T-helper 1 cell treated with Interleukin-12 subunit alpha and Interleukin-12 subunit beta and Interleukin-4 antibody, amounts not matched to agents 30 ng/mL and 1 ng/mL, for 36 hours (primary cell): ENCODE measurements around the gene RAB10. TPM values are rescaled to one million over a fixed set of nuclear protein-coding genes. Genes with fewer than 3 reads are reported as not detected.
"Not testable (repeated sequence)": the region's sequence is repeated elsewhere in the genome, so short reads cannot be mapped to it uniquely, and the experiment has no call there.

Source experiments
- intact Hi-C: fragments of 100-400 bp; cut with micrococcal nuclease; formaldehyde crosslinking; loops from one replicate; pipeline ENCODE4 v1.15.1; 2024
- total RNA-seq: library from RNA; stranded (reverse); gene quantifications from 2 replicates; pipeline ENCODE4 v1.2.3, GENCODE V29; 2022

RAB10 gene
- total RNA-seq, 1 donor from 2014 or later: 117 TPM

DNA sequence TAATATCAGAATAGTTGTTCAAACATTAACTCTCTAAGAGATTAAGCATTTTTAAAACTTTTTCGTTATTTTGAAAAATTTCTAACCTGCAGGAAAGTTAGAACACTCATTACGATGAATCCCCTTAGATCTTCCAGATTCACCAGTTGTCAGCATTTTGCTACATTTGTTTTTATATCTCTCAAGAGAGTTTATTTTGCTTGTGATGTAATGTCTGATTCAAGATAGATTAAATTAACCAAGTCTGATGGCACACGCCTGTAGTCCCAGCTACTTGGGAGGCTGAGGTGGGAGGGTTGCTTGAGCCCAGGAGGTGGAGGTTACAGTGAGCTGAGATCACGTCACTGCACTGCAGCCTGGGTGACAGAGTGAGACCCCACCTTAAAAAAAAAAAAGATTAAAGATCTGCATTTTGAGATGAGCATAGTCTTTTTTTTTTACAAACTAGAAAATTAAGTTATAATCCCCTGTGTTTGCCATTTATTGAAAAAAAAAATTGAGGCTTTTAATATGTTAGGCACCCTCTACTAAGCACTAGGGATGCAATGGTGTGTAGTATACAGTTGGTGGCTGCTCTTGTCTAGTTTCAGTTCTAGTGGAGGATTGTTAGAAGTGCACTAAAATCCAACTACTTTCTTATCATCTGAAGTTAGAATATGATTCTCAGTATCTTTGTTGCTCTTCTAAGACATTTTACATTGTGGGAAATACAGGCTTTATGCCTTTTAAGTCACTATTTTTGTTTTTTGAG is 20.9 kb downstream of the RAB10 start:
- intact Hi-C loops: loop anchor here (2.0 kb wide), 1 partner anchor 14 kb away; no protein-coding TSS in a partner anchor

DNA sequence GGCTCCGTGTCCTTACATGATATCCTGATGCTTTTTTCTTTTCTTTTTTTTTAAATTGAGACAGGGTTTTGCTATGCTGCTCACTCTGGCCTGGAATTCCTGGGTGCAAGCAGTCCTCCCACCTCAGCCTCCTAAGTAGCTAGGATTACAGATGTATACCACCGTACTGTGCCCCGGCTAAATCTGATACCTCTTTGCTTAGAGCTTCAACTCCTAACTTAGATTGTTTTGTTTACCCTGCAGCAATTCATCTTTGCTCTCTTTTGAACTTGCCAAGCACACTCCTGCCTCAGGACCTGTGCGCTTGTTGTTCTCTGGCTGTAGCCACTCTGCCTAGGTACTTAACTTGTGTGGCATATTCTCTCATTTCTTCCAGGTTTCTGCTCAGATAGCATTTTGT is 24.5 kb downstream of the RAB10 start:
- intact Hi-C loops: no loop called here

DNA sequence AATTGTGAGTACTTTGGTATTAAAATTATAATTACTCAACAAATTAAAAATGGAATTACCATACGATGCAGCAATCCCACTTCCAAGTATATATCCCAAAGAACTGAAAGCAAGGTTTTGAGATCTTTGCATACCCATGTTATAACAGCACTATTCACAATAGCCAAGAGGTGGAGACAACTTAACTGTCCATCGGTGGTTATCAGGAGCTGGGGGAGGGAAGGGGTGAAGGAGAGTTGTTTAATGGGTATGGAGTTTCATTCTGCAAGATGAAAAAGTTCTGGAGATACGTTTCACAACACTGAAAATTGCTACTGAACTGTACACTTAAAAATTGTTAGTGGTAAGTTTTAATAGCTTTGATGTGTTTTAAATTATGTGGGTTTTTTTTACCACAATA is 25.7 kb downstream of the RAB10 start:
- intact Hi-C loops: no loop called here

DNA sequence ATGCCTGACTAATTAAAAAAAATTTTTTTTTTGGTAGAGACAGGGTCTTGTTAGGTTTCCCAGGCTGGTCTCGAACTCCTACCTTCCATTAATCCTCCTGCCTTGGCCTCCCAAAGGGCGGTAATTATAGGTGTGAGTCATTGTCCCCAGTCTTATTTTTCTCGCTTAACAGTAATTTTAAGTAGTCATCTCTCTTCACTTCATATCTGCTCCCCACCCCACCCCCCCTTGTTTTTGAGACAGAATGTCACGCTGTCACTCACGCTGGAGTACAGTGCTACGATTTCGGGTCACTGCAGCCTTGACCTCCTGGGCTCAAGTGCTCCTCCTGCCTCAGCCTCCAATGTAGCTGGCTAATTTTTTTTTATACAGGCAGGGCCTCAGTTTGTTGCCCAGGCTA is 27.7 kb downstream of the RAB10 start:
- intact Hi-C loops: loop anchor here (10.0 kb wide), 1 partner anchor 183 kb away; the partner anchor contains the start of genes HADHA and HADHB

DNA sequence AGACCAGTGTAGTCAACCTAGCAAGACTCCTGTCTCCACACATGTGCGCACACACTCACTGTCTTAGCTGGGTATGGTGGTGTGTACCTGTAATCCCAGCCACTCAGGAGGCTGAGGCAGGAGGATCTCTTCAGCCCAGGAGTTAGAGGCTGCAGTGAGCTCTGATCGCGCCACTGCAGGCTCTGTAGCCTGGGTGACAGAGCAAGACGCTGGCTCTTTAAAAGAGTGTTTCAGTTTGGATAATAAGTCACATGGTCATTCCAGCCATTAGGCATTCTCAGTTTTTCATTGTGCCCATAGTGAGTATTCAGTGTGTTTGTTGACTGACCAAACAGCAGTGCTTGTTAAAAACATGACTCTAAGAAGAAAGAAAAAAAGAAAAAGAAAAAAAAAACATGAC is 31.0 kb downstream of the RAB10 start:
- intact Hi-C loops: loop anchor here (10.0 kb wide), 1 partner anchor 180 kb away; the partner anchor contains the start of genes HADHA and HADHB

DNA sequence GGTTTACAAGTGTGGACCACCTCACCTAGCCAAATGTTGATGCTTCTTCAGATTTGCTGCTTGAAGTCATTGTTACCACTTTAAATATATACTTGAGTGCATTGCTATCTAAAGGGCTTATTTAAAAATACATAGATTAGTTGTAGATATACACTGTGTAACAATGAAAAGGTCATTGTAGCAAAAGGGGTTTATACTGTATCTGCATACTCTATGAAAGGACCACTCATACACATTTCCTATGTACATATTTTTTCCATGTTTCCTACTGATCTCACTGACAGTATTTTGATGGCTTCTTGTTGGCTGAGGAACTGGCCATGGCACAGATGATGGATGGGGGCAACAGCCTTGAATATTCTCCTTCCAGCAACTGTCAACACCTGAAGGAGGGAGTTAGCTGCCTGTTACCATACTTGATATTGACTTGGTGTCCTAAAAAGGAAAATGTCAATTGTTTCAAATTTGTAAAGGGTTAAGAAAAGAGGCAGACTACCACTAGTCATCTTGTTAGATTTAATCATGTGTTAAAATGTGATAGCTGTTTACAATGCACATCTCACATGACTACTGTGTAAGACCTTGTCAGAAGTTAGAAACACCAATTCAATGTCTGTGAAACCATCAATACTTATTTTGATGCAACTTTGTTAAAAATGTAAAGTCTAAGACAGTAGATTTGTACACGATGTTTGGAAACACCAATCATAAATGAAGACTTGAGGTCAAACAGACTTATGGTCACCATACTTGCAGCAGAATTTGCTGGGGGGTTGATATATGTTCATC is 33.5 kb downstream of the RAB10 start:
- intact Hi-C loops: loop anchor here (10.0 kb wide), 1 partner anchor 177 kb away; the partner anchor contains the start of genes HADHA and HADHB

DNA sequence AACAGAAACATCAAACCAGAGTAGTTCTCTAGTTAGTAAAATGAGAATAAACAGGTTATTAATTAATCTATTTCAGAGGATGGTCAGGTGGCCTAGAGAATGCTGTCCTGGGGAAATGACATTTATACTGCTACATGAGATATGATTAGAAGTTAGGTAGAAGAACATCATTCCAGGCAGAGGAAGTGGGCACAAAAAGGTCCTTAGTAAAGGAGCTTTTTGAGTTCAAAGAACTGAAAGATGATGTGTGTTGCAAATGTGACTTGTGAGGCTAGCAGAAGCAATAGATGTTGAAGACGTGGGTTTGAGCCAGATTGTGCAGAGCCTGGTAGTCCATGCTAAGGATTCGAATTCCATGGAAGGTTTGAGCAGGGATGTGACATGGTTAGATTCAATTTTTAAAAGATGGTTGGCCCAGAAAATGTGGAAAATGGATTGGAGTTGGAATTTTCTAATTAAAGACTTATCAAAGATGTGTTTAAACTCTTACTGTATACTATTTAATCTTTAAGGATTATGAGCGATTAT is 34.2 kb downstream of the RAB10 start:
- intact Hi-C loops: loop anchor here (1.0 to 10.0 kb wide), 10 partner anchors 13 to 767 kb away; partner anchors contain the start of genes ADGRF3, ASXL2, HADHA and HADHB

DNA sequence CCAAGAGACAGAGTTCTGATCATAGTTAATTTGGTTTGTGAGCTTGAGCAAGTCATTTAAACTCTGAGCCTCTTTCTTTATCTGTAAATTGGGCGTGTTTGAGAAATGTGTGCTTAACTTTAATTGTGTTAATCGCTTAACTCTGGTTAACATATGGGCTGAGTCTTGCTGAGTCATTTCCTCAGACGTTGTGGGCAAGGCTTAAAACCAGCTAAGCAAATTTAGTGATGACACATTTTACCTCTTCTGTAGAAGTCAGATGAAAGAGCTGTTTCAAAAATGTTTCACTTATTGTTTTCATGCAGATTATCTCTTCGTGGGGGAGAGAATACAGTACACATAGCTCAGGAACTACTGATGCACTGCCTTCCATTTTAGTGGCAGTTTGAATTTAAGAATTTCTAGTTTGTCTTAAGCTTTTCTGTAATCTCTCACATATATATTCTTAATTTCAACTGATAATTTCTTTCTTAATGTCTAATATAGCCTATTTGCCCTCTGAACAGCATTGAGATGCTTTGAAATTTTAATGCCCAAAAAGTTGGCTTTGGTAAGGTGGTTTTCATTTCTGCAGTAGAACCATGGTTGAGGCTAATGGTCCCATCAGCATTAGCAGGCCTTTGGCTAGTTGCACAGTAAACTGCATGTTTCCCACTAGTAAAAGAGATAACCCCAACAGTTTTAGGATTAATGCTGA is 34.9 kb downstream of the RAB10 start:
- intact Hi-C loops: loop anchor here (1.0 to 10.0 kb wide), 10 partner anchors 14 to 767 kb away; partner anchors contain the start of genes ADGRF3, ASXL2, HADHA and HADHB

DNA sequence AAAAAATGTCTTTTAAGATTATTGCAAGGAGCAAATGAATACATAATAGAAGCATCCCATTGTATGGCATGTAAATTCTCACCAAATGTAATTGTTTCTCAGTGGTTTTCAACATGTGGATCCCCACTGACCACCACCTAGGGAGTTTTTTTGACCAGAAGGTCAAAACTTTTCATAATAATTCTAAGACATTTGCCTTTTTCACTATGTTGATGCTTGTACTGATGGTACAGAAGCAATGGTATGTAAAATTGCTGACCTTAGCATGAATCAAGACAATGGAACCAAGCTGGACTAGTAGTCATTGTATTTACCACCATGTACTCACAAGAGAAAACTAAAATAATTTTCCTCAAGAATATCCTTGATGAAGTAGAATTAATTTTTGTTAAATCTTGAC is 36.8 kb downstream of the RAB10 start:
- intact Hi-C loops: loop anchor here (1.0 kb wide), 1 partner anchor 9 kb away; no protein-coding TSS in a partner anchor

DNA sequence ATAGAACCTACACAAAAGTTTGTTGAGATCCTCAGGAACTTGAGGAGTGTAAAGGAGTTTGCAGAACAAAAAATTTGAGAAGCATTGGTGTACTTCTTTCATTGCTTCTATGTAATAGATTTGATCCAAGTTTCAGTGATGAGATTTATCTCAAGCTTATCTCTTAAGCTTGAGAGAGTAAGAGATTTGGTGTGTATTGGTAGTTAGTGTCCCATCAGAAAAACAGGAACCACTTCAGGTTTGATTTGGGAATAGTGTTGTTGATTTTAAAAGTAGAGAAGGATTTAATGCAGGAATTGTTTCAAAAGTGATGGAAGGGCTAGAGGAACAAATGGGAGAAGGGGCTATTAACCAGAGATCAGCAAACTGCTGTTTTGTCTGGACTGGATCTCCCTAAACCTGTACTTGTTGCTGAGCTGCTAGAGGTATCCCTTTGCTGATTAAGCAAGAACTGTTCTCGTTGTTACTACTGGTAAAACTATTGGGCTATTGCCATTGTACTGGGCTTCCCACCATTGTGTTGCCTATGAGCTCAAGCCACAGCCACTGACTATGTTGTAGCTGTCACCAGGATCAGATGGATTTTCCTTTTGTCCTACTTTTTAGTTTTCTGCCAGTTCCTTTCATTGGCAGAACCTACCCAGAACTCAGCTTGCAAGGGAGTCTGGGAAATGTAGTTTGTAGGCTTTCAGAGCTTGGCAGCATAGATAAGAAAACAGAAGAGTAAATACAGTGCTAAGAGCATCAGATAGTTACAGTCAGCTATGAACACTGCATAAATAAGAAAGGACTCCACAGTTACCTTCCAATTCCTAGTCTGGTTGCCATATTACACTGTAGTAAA is 39.3 kb downstream of the RAB10 start:
- intact Hi-C loops: no loop called here

DNA sequence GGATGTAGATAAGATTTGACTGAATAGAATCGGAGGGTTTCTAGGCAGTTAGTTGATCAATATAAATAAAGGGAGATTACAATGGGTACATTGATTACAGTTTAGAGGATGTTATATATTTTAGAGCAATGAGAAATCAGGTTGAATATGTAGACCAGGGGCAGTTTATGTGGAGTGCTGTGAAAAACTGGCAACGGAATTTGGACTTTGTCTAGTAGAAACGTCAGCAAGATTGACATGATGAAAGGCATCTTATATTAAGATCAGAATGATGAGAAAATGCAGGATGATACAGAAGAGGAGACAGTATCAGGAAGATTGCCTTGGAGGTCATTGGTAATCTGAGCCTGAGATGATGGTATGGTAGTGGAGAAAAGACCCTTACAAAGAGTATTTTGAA is 39.9 kb downstream of the RAB10 start:
- intact Hi-C loops: no loop called here

DNA sequence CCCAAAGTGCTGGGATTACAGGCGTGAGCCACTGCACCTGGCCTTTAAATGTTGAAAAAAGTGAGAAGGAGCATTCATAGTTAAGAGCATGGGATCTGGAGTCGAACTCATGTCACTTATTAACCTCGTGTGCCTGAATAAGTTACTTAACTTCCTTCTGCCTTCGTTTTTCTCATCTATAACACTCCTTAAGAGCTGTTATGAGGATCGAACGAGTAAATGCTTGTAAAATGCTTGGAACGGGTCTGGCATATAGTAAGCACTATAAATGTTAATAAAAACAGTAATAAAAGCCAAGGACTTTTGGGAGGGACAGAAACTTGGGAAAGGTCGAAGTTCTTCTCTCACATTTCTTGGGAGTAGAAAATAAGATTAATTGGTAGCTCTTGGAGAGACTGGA is 40.8 kb downstream of the RAB10 start:
- intact Hi-C loops: no loop called here

DNA sequence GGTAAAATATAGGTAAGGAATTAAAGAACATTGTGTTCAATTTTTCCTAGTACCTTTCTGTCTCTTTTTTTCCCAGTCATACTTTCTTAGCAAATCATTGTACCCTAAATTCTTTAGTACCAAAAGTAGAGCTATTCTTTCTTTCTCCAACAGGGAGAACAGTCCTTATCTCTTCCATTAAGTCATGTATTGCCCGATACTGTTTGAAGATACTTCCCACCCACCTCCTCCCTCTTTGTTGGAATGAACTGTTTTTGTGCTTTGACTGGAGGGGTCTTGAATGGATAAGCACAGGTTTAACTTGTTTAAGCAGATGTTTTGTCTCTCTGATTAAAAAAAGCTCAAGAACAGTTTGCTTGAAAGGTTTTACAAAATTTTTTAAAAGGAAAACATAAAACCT is 41.3 kb downstream of the RAB10 start:
- intact Hi-C loops: no loop called here

DNA sequence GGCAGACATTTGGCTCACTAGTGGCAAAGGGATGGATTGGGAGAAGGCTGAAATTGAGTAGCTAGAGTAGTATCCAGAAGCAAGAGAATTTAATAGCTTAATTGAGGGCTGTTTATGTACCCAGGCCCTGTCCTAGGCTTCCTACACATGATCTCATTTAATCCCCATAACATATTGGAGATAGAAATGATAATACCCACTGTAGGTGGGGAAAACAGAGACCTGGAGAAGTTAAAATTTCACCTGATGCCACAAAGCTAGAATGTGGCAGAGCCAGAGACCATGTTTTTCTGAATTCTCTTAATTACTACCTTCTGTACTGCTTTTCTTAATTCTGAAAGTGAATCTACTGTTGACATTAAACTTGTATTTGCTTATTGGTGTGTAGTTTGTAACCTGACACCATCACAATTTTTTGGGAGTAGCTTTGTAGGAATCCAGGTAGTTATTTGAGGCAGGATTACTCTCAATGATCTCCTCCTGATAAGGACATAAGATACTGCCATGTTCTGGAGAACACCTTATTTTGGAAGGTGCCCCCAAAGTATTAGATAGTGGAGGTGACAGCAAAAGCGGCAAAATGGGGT is 42.2 kb downstream of the RAB10 start:
- intact Hi-C loops: no loop called here

DNA sequence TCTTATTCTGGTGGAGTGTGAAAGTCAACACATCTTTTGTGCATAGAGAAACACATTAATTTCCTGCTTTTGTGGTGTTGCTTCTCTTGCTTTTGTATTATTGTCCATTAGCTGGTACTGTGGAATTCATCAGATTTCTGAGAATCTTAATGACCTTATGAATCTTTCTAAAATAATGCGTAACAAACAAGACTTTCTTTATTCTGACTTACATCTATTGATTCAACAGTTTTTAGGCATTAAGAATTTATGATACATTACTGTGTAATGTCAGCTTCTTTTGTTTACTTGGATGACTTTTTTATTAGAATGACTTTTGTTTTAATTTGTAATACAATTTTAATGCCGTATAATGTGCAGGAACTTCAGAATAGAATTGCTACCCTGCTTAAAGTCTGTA is 43.4 kb downstream of the RAB10 start:
- intact Hi-C loops: no loop called here

DNA sequence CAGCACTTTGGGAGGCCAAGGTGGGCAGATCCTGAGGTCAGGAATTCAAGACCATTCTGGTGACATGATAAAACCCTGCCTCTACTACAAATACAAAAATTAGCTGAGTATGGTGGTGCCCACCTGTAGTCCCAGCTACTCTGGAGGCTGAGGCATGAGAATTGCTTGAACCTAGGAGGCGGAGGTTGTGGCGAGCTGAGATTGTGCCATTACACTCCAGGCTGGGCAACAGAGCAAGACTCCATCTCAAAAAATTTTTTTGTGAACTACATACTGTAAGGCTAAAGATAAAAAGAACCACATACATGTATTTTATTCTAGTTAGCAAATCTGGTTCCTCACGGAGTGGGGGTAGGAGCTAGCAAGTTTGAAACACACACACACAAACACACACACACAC is 45.1 kb downstream of the RAB10 start:
- intact Hi-C loops: loop anchor here (1.0 kb wide), 1 partner anchor 9 kb away; no protein-coding TSS in a partner anchor

DNA sequence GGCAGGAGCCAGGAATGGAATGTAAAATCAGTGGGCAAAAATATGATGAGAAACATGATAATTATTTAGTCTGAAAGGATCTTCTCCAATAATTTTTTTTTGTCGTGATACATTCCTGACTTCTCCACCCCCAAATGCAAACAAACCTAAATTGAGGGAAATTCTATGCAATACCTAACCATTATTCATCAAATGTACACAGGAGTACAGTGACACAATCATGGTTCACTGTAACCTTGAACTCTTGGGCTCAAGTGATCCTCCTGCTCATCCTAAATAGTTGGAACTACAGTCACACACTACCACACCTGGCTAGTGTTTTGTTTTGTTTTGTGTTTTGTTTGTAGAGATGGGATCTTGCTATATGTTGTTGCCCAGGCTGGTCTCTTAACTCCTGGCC is 46.5 kb downstream of the RAB10 start:
- intact Hi-C loops: no loop called here

DNA sequence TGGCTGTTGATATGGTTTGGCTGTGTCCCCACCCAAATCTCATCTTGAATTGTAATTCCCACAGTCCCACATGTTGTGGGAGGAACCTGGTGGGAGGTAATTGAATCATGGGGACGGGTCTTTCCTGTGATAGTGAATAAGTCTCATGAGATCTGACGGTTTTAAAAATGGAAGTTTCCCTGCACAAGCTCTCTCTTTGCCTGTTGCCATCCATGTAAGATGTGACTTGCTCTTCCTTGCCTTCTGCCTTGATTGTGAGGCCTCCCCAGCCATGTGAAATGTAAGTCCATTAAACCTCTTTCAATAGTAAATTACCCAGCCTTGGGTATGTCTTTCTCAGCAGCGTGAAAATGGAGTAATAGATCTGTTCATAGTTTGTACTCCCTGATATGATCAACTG is 47.0 kb downstream of the RAB10 start:
- intact Hi-C loops: not testable (repeated sequence)

DNA sequence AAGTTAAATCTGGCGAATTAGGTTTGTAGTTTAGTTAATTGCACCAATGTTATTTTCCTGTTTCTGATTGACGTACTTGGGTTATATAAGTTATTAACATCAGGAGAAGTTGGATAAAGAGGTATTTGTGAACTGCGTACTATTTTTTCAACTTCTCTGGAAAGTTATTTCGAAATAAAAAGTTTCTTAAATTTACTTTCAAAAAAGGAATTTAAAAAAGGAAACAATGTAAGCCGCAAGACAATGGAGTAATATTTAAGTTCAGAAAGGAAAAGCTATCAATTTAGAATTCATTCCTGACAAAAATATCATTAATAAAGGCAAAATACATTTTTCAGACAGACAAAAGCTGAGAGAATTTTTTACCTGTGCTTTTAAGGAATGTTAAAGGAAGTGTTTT is 47.7 kb downstream of the RAB10 start:
- intact Hi-C loops: no loop called here

DNA sequence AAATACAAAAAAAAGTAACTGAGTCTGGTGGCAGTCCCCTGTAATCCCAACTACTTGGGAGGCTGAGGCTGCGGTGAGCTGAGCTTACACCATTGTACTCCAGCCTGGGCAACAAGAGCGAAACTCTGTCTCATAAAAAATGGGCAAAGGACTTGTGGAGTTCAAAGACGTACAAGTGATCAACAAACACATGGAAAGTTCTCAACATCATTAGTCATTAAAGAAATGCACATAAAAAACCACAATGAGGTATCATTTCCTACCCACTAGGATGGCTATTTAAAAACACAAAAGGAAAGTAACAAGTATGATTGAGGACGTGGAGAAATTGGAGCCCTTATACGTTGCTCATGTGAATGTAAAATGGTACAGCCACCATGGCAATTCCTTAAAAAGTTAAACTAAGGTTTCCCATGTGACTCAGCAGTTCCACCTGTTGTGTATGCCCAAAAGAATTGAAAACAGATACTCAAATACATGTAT is 52.3 kb downstream of the RAB10 start:
- intact Hi-C loops: loop anchor here (1.0 to 5.0 kb wide), 2 partner anchors 18 to 46 kb away; no protein-coding TSS in a partner anchor
